ENCODE results near the gene ELOVL6. TPM values are rescaled to one million over a fixed set of nuclear protein-coding genes. Genes with fewer than 3 reads are reported as not detected.

Gene ELOVL6
- total and polyA plus RNA-seq, 2 experiments from 2014 or later, result 12.8 to 18.1 TPM

DNA sequence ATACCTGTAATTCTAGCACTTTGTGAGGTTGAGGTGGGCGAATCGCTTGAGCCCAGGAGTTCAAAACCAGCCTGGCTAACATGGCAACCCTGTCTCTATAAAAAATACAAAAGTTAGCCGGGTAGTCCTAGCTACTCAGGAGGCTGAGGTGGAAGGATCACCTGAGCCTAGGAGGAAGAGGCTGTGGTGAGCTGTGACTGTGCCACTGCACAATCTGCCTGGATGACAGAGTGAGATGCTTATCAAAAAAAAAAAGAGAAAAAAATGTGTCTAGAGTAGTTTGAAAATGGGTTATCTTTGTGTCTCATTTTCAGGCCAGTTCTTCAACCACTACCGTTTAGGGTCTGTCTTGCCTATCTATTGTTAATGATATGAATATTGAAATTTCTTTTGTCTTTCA is 187.6 kb downstream of the ELOVL6 start:
- no peaks in the 10 kb centered on the region for H3K36me3 ChIP-seq (replicated peaks; ENCODE audit: insufficient read depth, low read depth)
- no peaks in the 10 kb centered on the region for H3K79me2 ChIP-seq
- H3K27me3 ChIP-seq, result no peaks in the 10 kb centered on the region
- H3K27ac ChIP-seq, result no peak overlapping the region
- peaks cover 7% of the 10 kb centered on the region for H3K4me1 ChIP-seq (ENCODE audit: insufficient read depth)
- no peaks in the 10 kb centered on the region for H3K9me3 ChIP-seq (ENCODE audit: low read depth)
- no peak overlapping the region for H3K4me3 ChIP-seq
- no peak for DNase-seq (ENCODE audit: low spot score)
- TF ChIP-seq EZH2 (IDR thresholded peaks at IDR 0.05; ENCODE audit: borderline replicate concordance) (no peak), EZH2phosphoT487 (IDR thresholded peaks at IDR 0.05; ENCODE audit: low read depth, severe bottlenecking, unreplicated experiment) (no peak), CTCF (IDR thresholded peaks at IDR 0.05; ENCODE audit: poor library complexity) (no peak)
- no peak overlapping the region for H3K4me2 ChIP-seq
- no peak overlapping the region for H2AFZ ChIP-seq
- no peaks in the 10 kb centered on the region for H3K9me2 ChIP-seq (replicated peaks; ENCODE audit: insufficient read depth)
- 94% methylated on average over 4 of the region's 4 CpGs for WGBS (ENCODE audit: low lambda C conversion rate, missing lambda C conversion rate)
- H4K20me1 ChIP-seq (ENCODE audit: insufficient read depth, poor library complexity, severe bottlenecking), result no peaks in the 10 kb centered on the region

- 64% methylated on average over 2 of the region's 2 CpGs for WGBS (ENCODE audit: low lambda C conversion rate, missing lambda C conversion rate)
- no peaks in the 10 kb centered on the region for H3K9me3 ChIP-seq (ENCODE audit: low read depth)
- no peaks in the 10 kb centered on the region for H3K27me3 ChIP-seq
- peaks cover 7% of the 10 kb centered on the region for H3K4me1 ChIP-seq (ENCODE audit: insufficient read depth)
- no peak overlapping the region for H2AFZ ChIP-seq
- H3K27ac ChIP-seq, result no peak overlapping the region
- no peaks in the 10 kb centered on the region for H3K79me2 ChIP-seq
- no peaks in the 10 kb centered on the region for H3K36me3 ChIP-seq (replicated peaks; ENCODE audit: insufficient read depth, low read depth)
- no peak for TF ChIP-seq CTCF (IDR thresholded peaks at IDR 0.05; ENCODE audit: poor library complexity)
- TF ChIP-seq EZH2phosphoT487 (IDR thresholded peaks at IDR 0.05; ENCODE audit: low read depth, severe bottlenecking, unreplicated experiment), result no peak
- no peak for TF ChIP-seq EZH2 (IDR thresholded peaks at IDR 0.05; ENCODE audit: borderline replicate concordance)
- no peak overlapping the region for H3K4me2 ChIP-seq
- DNase-seq (ENCODE audit: low spot score), result no peak
- no peaks in the 10 kb centered on the region for H3K9me2 ChIP-seq (replicated peaks; ENCODE audit: insufficient read depth)
- H4K20me1 ChIP-seq (ENCODE audit: insufficient read depth, poor library complexity, severe bottlenecking), result no peaks in the 10 kb centered on the region
- no peak overlapping the region for H3K4me3 ChIP-seq
Observed at GRCh38 chr4:110009550-110009949, 188.9 kb downstream of the ELOVL6 start.

GRCh38 chr4:110008540-110008939 is 189.9 kb downstream of the ELOVL6 start:
- no peak overlapping the region for H3K4me2 ChIP-seq
- H3K36me3 ChIP-seq (replicated peaks; ENCODE audit: insufficient read depth, low read depth), result no peaks in the 10 kb centered on the region
- no peaks in the 10 kb centered on the region for H3K79me2 ChIP-seq
- H3K4me1 ChIP-seq (ENCODE audit: insufficient read depth), result peaks cover 7% of the 10 kb centered on the region
- no peaks in the 10 kb centered on the region for H3K27me3 ChIP-seq
- DNase-seq (ENCODE audit: low spot score), result no peak
- H3K27ac ChIP-seq, result no peak overlapping the region
- WGBS (ENCODE audit: low lambda C conversion rate, missing lambda C conversion rate), result 54% methylated on average over 2 of the region's 2 CpGs
- TF ChIP-seq CTCF (IDR thresholded peaks at IDR 0.05; ENCODE audit: poor library complexity) (no peak), EZH2 (IDR thresholded peaks at IDR 0.05; ENCODE audit: borderline replicate concordance) (no peak), EZH2phosphoT487 (IDR thresholded peaks at IDR 0.05; ENCODE audit: low read depth, severe bottlenecking, unreplicated experiment) (no peak)
- no peak overlapping the region for H3K4me3 ChIP-seq
- H2AFZ ChIP-seq, result no peak overlapping the region
- H4K20me1 ChIP-seq (ENCODE audit: insufficient read depth, poor library complexity, severe bottlenecking), result no peaks in the 10 kb centered on the region
- H3K9me3 ChIP-seq (ENCODE audit: low read depth), result no peaks in the 10 kb centered on the region
- no peaks in the 10 kb centered on the region for H3K9me2 ChIP-seq (replicated peaks; ENCODE audit: insufficient read depth)

GRCh38 chr4:110007217-110007616 is 191.2 kb downstream of the ELOVL6 start:
- no peaks in the 10 kb centered on the region for H4K20me1 ChIP-seq (ENCODE audit: insufficient read depth, poor library complexity, severe bottlenecking)
- H3K4me2 ChIP-seq, result no peak overlapping the region
- TF ChIP-seq CTCF (IDR thresholded peaks at IDR 0.05; ENCODE audit: poor library complexity) (no peak), EZH2phosphoT487 (IDR thresholded peaks at IDR 0.05; ENCODE audit: low read depth, severe bottlenecking, unreplicated experiment) (no peak), EZH2 (IDR thresholded peaks at IDR 0.05; ENCODE audit: borderline replicate concordance) (no peak)
- H3K36me3 ChIP-seq (replicated peaks; ENCODE audit: insufficient read depth, low read depth), result no peaks in the 10 kb centered on the region
- peaks cover 7% of the 10 kb centered on the region for H3K4me1 ChIP-seq (ENCODE audit: insufficient read depth)
- H3K9me2 ChIP-seq (replicated peaks; ENCODE audit: insufficient read depth), result no peaks in the 10 kb centered on the region
- no peak overlapping the region for H3K27ac ChIP-seq
- no peaks in the 10 kb centered on the region for H3K79me2 ChIP-seq
- no peak for DNase-seq (ENCODE audit: low spot score)
- H3K4me3 ChIP-seq, result no peak overlapping the region
- H3K9me3 ChIP-seq (ENCODE audit: low read depth), result no peaks in the 10 kb centered on the region
- H2AFZ ChIP-seq, result no peak overlapping the region
- no peaks in the 10 kb centered on the region for H3K27me3 ChIP-seq
- WGBS (ENCODE audit: low lambda C conversion rate, missing lambda C conversion rate), result 86% methylated on average over 3 of the region's 3 CpGs

All from hepatocyte (in vitro differentiated cells).